Stomach (tissue), 9 donors: ENCODE measurements around the gene CASP1. TPM values are rescaled to one million over a fixed set of nuclear protein-coding genes. Genes with fewer than 3 reads are reported as not detected.

Source experiments
- DNase-seq, 2 donors: peaks; one replicate each; pipeline versions ENCODE4 v3.0.0 to v3.0.0-alpha.2; 2013 to 2019
- H3K27ac ChIP-seq, 5 donors: fragments of 200-600 bp in 4 of 5; sonication (generic) in 4 of 5; one replicate each; pipeline ENCODE4 v1.5.1; 2013 to 2019; ENCODE audit warnings: mild to moderate bottlenecking in 1 of 5, moderate library complexity in 1 of 5
- H3K27me3 ChIP-seq, 3 donors: fragments of 200-600 bp; sonication (generic); one replicate each; pipeline ENCODE4 v1.5.1; 2017 to 2019; ENCODE audit warnings: mixed run types in 1 of 3
- H3K36me3 ChIP-seq, 4 donors: fragments of 200-600 bp; sonication (generic); 1 replicate in 3 of 4; 2 replicates in 1 of 4; pipeline ENCODE4 v1.5.1; 2016 to 2019
- H3K4me1 ChIP-seq, 4 donors: fragments of 200-600 bp; sonication (generic); one replicate each; pipeline ENCODE4 v1.5.1; 2016 to 2019
- H3K4me3 ChIP-seq, 4 donors: fragments of 200-600 bp; sonication (generic) in 3 of 4; one replicate each; pipeline ENCODE4 v1.5.1; 2016 to 2019; ENCODE audit warnings: mild to moderate bottlenecking in 1 of 4
- H3K9me3 ChIP-seq, 4 donors: fragments of 200-600 bp; sonication (generic); one replicate each; pipeline ENCODE4 v1.5.1; 2016 to 2019
- CTCF ChIP-seq, 7 experiments: fragments of 450-650 bp in 4 of 7; fragments of 200-600 bp in 3 of 7; sonication (generic) in 3 of 7; IDR thresholded peaks; one replicate each; pipeline ENCODE4 v1.5.1; 2016 to 2019; ENCODE audit warnings: antibody characterized with exemption in 7 of 7, control low read depth in 2 of 7, mild to moderate bottlenecking in 1 of 7
- EP300 ChIP-seq: sonication (generic); formaldehyde crosslinking; IDR thresholded peaks from one replicate; pipeline ENCODE4 v1.6.1; 2017; ENCODE audit warnings: antibody characterized with exemption
- POLR2A ChIP-seq, 4 donors: fragments of 450-650 bp; IDR thresholded peaks; one replicate each; pipeline ENCODE4 v1.6.1; 2016; ENCODE audit warnings: antibody characterized with exemption in 4 of 4, control low read depth in 2 of 4, mild to moderate bottlenecking in 1 of 4, moderate library complexity in 1 of 4
- POLR2AphosphoS5 ChIP-seq, 3 donors: sonication (generic); formaldehyde crosslinking; IDR thresholded peaks; one replicate each; pipeline ENCODE4 v1.6.1; 2016; ENCODE audit warnings: antibody characterized with exemption in 3 of 3
- WGBS, 5 donors: extraction: QIAGEN DNeasy Blood & Tissue Kit in 3 of 5; methylation state at CpG; one replicate each; pipeline versions ENCODE4 v1.1.5 to v1.1.7; 2013 to 2018; 5-methylcytosine and 5-hydroxymethylcytosine counted together
- intact Hi-C: fragments of 100-400 bp; cut with DNase I; formaldehyde crosslinking; loops from one replicate; pipeline ENCODE4 v1.15.1; 2023; ENCODE audit warnings: low total_unique reads
- polyA plus RNA-seq, 3 donors: library from polyadenylated mRNA; stranded (reverse); fragments of 200-250 nt; gene quantifications; one replicate each; pipeline ENCODE4 v1.2.3, GENCODE V29; 2013
- total RNA-seq, 5 donors: library from RNA; depleted of rRNA; stranded (reverse); fragments of >200 nt; gene quantifications; one replicate each; pipeline versions ENCODE4 v1.1.0 to v1.2.3, GENCODE V29; 2014 to 2016
- donor health status: healthy with polysubstance abuse.
- donor health status: Bipolar disorder and iron deficiency.
- donor health status: healthy.

Gene CASP1
- total and polyA plus RNA-seq, 8 donors: 2.3 to 71.0 (median 14.9) TPM

GRCh38 chr11:105003151-105003550 is 31.8 kb downstream of the CASP1 start:
- DNase-seq: no peak
- TF ChIP-seq POLR2AphosphoS5 (IDR thresholded peaks at IDR 0.05) (no peak), CTCF (IDR thresholded peaks at IDR 0.05) (no peak), POLR2A (IDR thresholded peaks at IDR 0.05) (no peak)
- Histone ChIP-seq H3K4me3 (no peak overlapping the region), H3K27me3 (no peaks in the 10 kb centered on the region), H3K4me1 (no peaks in the 10 kb centered on the region), H3K9me3 (no peaks in the 10 kb centered on the region), H3K36me3 (no peaks in the 10 kb centered on the region), H3K27ac (no peak overlapping the region)
- intact Hi-C loops: no loop called here
- WGBS, 5 donors: 60 to 91% (median 84%) methylated on average over 2 of the region's 2 CpGs

- Histone ChIP-seq H3K4me1 (no peaks in the 10 kb centered on the region), H3K27ac (no peak overlapping the region), H3K27me3 (no peaks in the 10 kb centered on the region), H3K36me3 (no peaks in the 10 kb centered on the region), H3K9me3 (no peaks in the 10 kb centered on the region), H3K4me3 (no peak overlapping the region)
- intact Hi-C loops: no loop called here
- TF ChIP-seq POLR2AphosphoS5 (IDR thresholded peaks at IDR 0.05) (no peak), CTCF (IDR thresholded peaks at IDR 0.05) (peak in 4 of 7 experiments; percentile 19 to 54 (median 38)), POLR2A (IDR thresholded peaks at IDR 0.05) (no peak), EP300 (no peak)
- WGBS, 5 donors: 78 to 83% (median 80%) methylated on average over 7 of the region's 7 CpGs
- peak; percentile 4 to 29 for DNase-seq
Observed at GRCh38 chr11:105000797-105001196, 34.1 kb downstream of the CASP1 start.

- intact Hi-C loops: no loop called here
Observed at GRCh38 chr11:105000167-105000566, 34.8 kb downstream of the CASP1 start.

GRCh38 chr11:104999721-105000120 is 35.2 kb downstream of the CASP1 start:
- Histone ChIP-seq H3K36me3 (no peaks in the 10 kb centered on the region), H3K4me3 (no peak overlapping the region), H3K9me3 (no peaks in the 10 kb centered on the region), H3K27ac (no peak overlapping the region), H3K27me3 (no peaks in the 10 kb centered on the region), H3K4me1 (no peaks in the 10 kb centered on the region)
- intact Hi-C loops: no loop called here
- WGBS, 5 donors: 26 to 50% (median 40%) methylated on average over 1 of the region's 1 CpG
- TF ChIP-seq EP300: no peak
- no peak for TF ChIP-seq POLR2A (IDR thresholded peaks at IDR 0.05)
- TF ChIP-seq POLR2AphosphoS5 (IDR thresholded peaks at IDR 0.05): no peak
- TF ChIP-seq CTCF (IDR thresholded peaks at IDR 0.05): no peak
- no peak for DNase-seq

More at GRCh38 chr11:105000167-105000566, 34.8 kb downstream of the CASP1 start:
- no peaks in the 10 kb centered on the region for H3K36me3 ChIP-seq
- TF ChIP-seq CTCF (IDR thresholded peaks at IDR 0.05): no peak
- no peak for TF ChIP-seq POLR2A (IDR thresholded peaks at IDR 0.05)
- no peak for TF ChIP-seq EP300
- no peaks in the 10 kb centered on the region for H3K4me1 ChIP-seq
- no peak overlapping the region for H3K27ac ChIP-seq
- no peaks in the 10 kb centered on the region for H3K9me3 ChIP-seq
- 85 to 93% (median 92%) methylated on average over 5 of the region's 5 CpGs for WGBS, 5 donors
- H3K27me3 ChIP-seq: no peaks in the 10 kb centered on the region
- DNase-seq: no peak
- H3K4me3 ChIP-seq: no peak overlapping the region
